HFF-Myc (cell line): ENCODE measurements around the gene PLCB1.

Source experiments
- DNase-seq: peaks from one replicate; pipeline ENCODE4 v3.0.0-alpha.2; 2011; ENCODE audit warnings: low read depth; ENCODE audit errors: extremely low read depth
- H3K4me3 ChIP-seq: replicated peaks from 2 replicates; pipeline ENCODE4 v1.5.1; 2011; ENCODE audit warnings: low read depth, mild to moderate bottlenecking, control low read depth, low read length
- TF ChIP-seq, protein P1 (sequence below): IDR thresholded peaks from 2 replicates; pipeline ENCODE4 v1.5.1; 2012; ENCODE audit warnings: mild to moderate bottlenecking, low read depth, low read length, control low read depth; ENCODE audit errors: missing control alignments

The PLCB1 gene

GRCh38 chr20:8568075-8568474 is 436.0 kb downstream of the PLCB1 start:
- TF ChIP-seq, protein P1, sequence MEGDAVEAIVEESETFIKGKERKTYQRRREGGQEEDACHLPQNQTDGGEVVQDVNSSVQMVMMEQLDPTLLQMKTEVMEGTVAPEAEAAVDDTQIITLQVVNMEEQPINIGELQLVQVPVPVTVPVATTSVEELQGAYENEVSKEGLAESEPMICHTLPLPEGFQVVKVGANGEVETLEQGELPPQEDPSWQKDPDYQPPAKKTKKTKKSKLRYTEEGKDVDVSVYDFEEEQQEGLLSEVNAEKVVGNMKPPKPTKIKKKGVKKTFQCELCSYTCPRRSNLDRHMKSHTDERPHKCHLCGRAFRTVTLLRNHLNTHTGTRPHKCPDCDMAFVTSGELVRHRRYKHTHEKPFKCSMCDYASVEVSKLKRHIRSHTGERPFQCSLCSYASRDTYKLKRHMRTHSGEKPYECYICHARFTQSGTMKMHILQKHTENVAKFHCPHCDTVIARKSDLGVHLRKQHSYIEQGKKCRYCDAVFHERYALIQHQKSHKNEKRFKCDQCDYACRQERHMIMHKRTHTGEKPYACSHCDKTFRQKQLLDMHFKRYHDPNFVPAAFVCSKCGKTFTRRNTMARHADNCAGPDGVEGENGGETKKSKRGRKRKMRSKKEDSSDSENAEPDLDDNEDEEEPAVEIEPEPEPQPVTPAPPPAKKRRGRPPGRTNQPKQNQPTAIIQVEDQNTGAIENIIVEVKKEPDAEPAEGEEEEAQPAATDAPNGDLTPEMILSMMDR: no peak
- DNase-seq: no peak
- no peak overlapping the region for H3K4me3 ChIP-seq

DNA sequence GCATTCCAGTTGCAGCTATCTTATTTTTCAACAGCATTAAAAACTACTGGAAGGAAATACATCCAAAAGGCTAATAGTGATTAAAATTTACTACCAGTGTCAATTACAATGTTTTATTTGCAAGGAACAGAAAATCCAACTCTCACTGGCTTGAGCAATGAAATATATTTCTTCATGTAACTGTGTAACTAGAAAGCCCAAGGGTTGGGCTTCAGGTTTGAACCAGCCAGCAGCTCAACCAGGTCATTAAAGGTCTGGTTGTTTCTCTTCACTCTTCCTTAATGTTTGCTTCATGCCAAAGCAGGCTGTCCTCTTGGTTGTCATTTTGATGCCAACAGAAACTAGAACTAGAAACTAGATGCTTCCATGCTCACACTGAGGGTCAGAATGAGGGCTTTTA is 437.7 kb downstream of the PLCB1 start:
- H3K4me3 ChIP-seq: no peak overlapping the region
- TF ChIP-seq, protein P1: no peak
- no peak for DNase-seq

DNA sequence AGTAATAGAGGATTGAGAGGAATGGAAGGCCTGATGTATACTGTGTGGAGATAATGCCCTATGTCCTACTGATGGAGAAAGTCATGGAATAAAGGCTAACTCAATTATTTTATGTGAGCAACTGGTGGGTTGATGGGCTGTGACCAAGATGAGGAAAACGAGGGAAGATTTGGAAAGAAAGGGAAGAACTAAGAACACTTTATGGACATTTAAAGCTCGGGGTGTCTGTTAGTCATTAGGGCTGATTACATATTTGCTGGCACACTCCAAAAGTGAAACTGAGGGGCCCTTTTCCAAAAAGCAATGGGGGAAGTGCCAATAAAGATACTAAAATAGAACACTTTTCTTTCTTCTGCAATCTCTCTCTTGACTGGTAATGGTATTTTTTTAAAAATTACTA is 439.5 kb downstream of the PLCB1 start:
- no peak overlapping the region for H3K4me3 ChIP-seq
- no peak for DNase-seq
- TF ChIP-seq, protein P1: no peak

- DNase-seq: no peak
These were observed 441.6 kb downstream of the PLCB1 start for GRCh38 chr20:8573686-8574085.

GRCh38 chr20:8575114-8575513 is 443.0 kb downstream of the PLCB1 start:
- no peak for DNase-seq
- H3K4me3 ChIP-seq: no peak overlapping the region
- TF ChIP-seq, protein P1: no peak

More at GRCh38 chr20:8573686-8574085, 441.6 kb downstream of the PLCB1 start:
- no peak overlapping the region for H3K4me3 ChIP-seq
- TF ChIP-seq, protein P1: no peak

- peak; percentile 52 for DNase-seq
- TF ChIP-seq, protein P1: no peak
- no peak overlapping the region for H3K4me3 ChIP-seq
These were observed 446.2 kb downstream of the PLCB1 start for GRCh38 chr20:8578161-8578865.

GRCh38 chr20:8579035-8579434 is 447.0 kb downstream of the PLCB1 start:
- DNase-seq: no peak
- TF ChIP-seq, protein P1: no peak
- H3K4me3 ChIP-seq: no peak overlapping the region
